HG03064 (cell line): ENCODE results near the gene HMX3.

ENCODE experiments used
- ATAC-seq: cut with Tn5 transposase; IDR thresholded peaks from one replicate; pipeline ENCODE4 v1.9.1; 2021; ENCODE audit warnings: low read depth; ENCODE audit not compliant: unreplicated experiment

HMX3 gene

GRCh38 chr10:123133541-123134342 lies 2.0 kb upstream of the HMX3 start:
- ATAC-seq, result no peak

- no peak for ATAC-seq
These were observed 1.3 kb upstream of the HMX3 start for GRCh38 chr10:123134343-123134914.

- ATAC-seq, result no peak
These were observed 805 bp upstream of the HMX3 start for GRCh38 chr10:123134915-123135414.

- ATAC-seq, result no peak
These were observed 543 bp downstream of the HMX3 start for GRCh38 chr10:123136221-123136805.

- no peak for ATAC-seq
These were observed 1.3 kb downstream of the HMX3 start for GRCh38 chr10:123136806-123137642.

- ATAC-seq, result no peak
These were observed 3.4 kb downstream of the HMX3 start for GRCh38 chr10:123139165-123139520.

GRCh38 chr10:123139521-123140163 lies 3.9 kb downstream of the HMX3 start:
- ATAC-seq, result no peak

- no peak for ATAC-seq
These were observed 4.6 kb downstream of the HMX3 start for GRCh38 chr10:123140164-123140982.

- ATAC-seq, result no peak
These were observed 5.2 kb downstream of the HMX3 start for GRCh38 chr10:123140983-123141390.

GRCh38 chr10:123141791-123142700 lies 6.3 kb downstream of the HMX3 start:
- ATAC-seq, result no peak

- no peak for ATAC-seq
These were observed 7.0 kb downstream of the HMX3 start for GRCh38 chr10:123142701-123143161.

- ATAC-seq, result no peak
These were observed 7.5 kb downstream of the HMX3 start for GRCh38 chr10:123143162-123143824.

- no peak for ATAC-seq
These were observed 8.0 kb downstream of the HMX3 start for GRCh38 chr10:123143825-123144168.

GRCh38 chr10:123144697-123145541 lies 9.1 kb downstream of the HMX3 start:
- ATAC-seq, result no peak

GRCh38 chr10:123145542-123146012 lies 9.8 kb downstream of the HMX3 start:
- ATAC-seq, result no peak

- no peak for ATAC-seq
These were observed 10.5 kb downstream of the HMX3 start for GRCh38 chr10:123146013-123146893.
